GM18907 (cell line): ENCODE measurements around the gene GSTM3.
"Not testable (repeated sequence)": the region's sequence is repeated elsewhere in the genome, so short reads cannot be mapped to it uniquely, and the experiment has no call there.

Experiments used
- ATAC-seq: cut with Tn5 transposase; IDR thresholded peaks from one replicate; pipeline ENCODE4 v1.9.1; 2021; ENCODE audit warnings: mild to moderate bottlenecking, moderate library complexity; ENCODE audit not compliant: unreplicated experiment

The GSTM3 gene

DNA sequence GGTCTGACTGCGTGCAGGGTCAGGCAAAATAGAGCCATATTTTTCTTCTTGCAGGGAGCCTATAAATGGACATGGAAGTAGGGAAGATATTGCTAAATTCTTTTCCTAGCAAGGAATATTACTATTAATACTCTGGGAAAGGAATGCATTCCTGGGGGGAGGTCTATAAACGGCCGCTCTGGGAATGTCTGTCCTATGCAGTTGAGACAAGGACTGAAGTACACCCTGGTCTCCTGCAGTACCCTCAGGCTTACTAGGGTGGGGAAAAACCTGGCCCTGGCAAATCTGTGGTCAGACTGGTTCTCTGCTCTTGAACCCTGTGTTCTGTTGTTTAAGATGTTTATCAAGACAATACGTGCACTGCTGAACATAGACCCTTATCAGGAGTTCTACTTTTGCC lies 31.9 kb downstream of the GSTM3 start:
- not testable (repeated sequence) for ATAC-seq

DNA sequence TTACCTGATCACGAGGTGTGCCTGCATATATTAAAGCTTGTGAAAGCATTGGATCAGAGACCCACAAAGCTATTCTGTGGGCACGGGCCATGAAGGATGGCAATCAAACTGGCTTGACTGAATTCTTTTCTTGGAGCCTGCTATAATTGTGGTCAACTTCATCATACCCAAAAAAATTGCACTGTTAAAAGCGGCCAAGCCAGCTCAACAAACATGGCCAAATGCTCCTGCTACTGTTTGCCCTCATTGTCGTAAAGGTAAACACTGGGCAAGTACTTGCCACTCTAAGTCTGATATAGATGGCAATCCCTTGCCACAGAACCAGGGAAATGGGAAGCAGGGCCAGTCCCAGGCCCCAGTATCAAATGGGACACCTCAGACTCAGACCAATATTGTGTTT lies 35.4 kb downstream of the GSTM3 start:
- ATAC-seq = no peak

GRCh38 chr1:109704173-109704572 lies 36.7 kb downstream of the GSTM3 start:
- no peak for ATAC-seq

- not testable (repeated sequence) for ATAC-seq
These were observed 37.9 kb downstream of the GSTM3 start for GRCh38 chr1:109702940-109703339.

- not testable (repeated sequence) for ATAC-seq
These were observed 43.0 kb downstream of the GSTM3 start for GRCh38 chr1:109697861-109698260.

DNA sequence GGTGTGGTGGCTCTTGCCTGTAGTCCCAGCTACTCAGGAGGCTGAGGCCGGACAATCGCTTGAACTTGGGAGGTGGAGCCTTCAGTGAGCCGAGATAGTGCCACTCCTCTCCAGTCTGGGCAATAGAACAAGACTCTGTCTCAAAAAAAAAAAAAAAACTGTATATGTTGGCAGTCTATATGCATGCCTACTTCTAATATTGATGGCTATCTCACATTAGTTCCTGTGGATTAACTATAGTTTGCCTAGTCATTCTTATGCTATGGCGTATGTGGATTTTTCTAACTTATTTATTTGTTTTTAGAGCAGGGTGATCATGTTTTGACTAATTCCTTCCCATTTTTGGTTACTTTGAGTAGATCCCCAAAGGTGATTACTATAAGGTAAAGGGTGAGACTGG lies 43.8 kb downstream of the GSTM3 start:
- ATAC-seq = no peak

DNA sequence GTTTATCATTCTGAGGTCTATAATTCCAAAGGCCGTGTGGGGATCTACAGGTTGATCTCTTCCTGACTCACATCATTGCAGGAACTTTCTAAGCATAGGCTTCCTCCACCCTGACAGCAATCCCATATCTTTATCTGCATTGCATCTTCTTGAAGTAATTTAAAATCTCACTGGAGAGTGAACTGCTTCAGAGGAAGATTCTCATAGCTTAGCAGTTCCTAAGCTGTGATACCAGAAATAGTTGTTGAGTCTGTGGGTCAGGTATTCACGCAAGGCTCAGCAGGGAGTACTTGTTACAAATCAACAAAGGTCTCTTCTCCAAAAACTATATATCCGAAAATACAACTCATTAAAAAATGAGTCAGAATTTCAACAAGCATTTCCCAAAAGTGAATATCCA lies 45.7 kb downstream of the GSTM3 start:
- not testable (repeated sequence) for ATAC-seq

- not testable (repeated sequence) for ATAC-seq
These were observed 46.4 kb downstream of the GSTM3 start for GRCh38 chr1:109694400-109694799.

GRCh38 chr1:109691759-109692158 lies 49.1 kb downstream of the GSTM3 start:
- ATAC-seq = no peak

DNA sequence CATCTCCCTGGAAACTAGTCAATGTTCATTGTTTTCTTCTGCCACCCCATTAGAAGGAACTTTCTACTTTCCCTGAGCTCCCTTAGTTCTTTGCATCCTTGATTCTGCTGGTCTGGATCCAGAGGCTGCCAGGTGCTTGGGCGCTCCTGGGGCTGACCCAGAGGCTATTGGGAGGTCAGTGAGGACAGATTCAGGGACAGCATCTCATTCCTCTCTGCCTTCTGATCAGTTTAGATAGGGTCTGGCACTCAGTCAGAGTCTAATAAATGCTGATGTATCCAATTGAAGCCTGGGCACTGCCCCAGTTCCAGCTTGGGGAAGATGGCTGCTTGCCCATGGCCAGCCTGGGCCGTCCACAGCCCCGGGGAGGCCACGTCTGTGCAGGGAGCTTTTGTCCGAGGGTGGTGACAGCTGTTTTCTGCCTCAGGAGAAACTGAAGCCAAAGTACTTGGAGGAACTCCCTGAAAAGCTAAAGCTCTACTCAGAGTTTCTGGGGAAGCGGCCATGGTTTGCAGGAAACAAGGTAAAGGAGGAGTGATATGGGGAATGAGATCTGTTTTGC lies 50.9 kb downstream of the GSTM3 start:
- ATAC-seq = no peak

GRCh38 chr1:109687641-109688499 lies 53.0 kb downstream of the GSTM3 start, which contains the start of gene GSTM1:
TSS of gene GSTM1 (plus strand) at chr1:109687817. CDS start at chr1:109687874, 57 bp downstream.
- ATAC-seq = peak; percentile 99

DNA sequence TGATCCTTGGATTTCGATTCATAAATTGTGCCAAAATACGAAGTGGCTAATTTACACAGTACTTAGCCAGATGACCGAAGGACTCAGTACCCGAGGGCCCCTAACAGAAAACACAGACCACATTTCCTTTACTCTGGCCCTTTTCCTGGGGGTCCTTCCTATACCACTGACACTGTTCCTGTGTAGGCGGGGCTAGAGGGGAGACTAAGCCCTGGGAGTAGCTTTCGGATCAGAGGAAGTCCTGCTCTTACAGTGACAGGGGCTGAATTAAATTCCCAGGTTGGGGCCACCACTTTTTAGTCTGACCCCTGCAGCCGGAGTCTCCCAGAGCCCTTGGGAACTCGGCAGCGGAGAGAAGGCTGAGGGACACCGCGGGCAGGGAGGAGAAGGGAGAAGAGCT lies 53.7 kb downstream of the GSTM3 start:
- ATAC-seq = peak; percentile 29

DNA sequence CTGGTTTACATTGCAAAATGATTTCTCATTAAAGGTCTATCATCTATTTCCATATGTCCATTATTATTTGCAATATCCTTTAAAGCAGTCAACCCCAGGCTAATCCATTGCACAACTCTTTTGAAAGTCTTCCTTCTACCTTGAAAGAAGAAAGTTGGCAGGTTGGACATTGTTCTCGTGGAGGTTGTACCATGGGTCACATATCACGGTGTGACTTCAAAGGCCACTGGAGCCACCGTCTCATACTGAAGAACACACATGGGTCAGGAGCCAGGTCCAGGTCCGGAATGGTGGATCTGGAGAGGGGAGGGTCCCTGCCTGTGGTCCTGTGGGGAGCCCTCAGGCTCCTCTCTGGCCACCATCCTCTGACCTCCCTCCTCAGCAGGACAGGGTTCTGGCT lies 54.9 kb downstream of the GSTM3 start:
- not testable (repeated sequence) for ATAC-seq

GRCh38 chr1:109685399-109685798 lies 55.4 kb downstream of the GSTM3 start:
- not testable (repeated sequence) for ATAC-seq

DNA sequence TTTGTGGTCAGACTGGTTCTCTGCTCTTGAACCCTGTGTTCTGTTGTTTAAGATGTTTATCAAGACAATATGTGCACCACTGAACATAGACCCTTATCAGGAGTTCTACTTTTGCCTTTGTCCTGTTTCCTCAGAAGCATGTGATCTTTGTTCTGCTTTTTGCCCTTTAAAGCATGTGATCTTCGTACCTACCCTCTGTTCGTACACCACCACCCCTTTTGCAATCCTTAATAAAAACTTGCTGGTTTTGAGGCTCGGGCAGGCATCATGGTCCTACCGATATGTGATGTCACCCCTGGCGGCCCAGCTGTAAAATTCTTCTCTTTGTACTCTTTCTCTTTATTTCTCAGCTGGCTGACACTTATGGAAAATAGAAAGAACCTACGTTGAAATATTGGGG lies 56.1 kb downstream of the GSTM3 start:
- not testable (repeated sequence) for ATAC-seq
